GM08714 (cell line): ENCODE measurements around the gene SH2D3C.

ENCODE experiments used
- H3K4me3 ChIP-seq: fragments of 200-500 bp; sonication (Bioruptor generic); 2 replicates; pipeline ENCODE4 v1.5.1; 2014; ENCODE audit warnings: mild to moderate bottlenecking, low read length, inconsistent platforms
- ZNF274 ChIP-seq: IDR thresholded peaks from 2 replicates; pipeline ENCODE4 v1.6.1; 2012; ENCODE audit warnings: mild to moderate bottlenecking, low read depth, low read length

SH2D3C gene

GRCh38 chr9:127755061-127756060 lies 23.1 kb downstream of the SH2D3C start:
- no peak overlapping the region for H3K4me3 ChIP-seq
- TF ChIP-seq ZNF274: no peak

GRCh38 chr9:127754099-127755060 lies 24.1 kb downstream of the SH2D3C start:
- TF ChIP-seq ZNF274: no peak

GRCh38 chr9:127753622-127754021 lies 24.8 kb downstream of the SH2D3C start:
- H3K4me3 ChIP-seq: no peak overlapping the region
- TF ChIP-seq ZNF274: no peak

More at GRCh38 chr9:127754099-127755060, 24.1 kb downstream of the SH2D3C start:
- H3K4me3 ChIP-seq: no peak overlapping the region

GRCh38 chr9:127753148-127753547 lies 25.3 kb downstream of the SH2D3C start:
- no peak overlapping the region for H3K4me3 ChIP-seq
- TF ChIP-seq ZNF274: no peak

DNA sequence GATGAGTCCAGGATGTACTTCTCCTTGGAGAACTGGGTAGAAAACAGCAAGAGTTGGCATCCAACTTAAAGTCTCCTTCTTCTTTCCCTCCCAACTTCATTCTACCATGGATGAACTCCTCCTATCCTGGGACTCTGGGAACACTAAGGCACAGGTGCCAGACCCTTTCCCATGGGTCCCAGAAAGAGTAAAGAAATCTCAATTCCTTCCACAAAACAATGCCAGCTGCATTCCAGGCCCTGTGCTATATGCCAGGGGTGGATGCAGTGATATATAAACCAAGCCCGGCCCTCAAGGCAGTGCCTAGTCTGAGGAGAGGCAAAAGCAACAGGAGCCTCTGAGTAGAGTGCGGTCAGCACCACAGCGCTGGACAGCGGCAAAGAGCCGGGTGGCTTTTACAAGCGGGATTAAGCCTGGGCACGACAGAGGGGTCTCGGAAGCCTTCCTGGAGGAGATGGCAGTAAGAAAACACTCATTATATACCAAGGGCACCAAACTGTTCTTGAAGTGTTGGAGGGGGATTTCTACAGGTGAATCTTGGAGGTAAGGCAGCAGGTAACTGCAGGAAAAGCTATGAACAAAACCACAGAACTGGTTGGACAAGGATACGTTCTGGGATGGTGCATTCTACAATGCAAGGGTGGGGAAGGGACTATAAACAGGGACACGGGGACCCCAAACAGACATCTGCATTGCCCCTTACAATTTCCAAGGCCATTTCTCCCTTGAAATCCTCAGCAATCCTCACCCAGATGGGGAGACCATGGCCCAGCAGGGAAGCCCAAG lies 27.0 kb downstream of the SH2D3C start:
- no peak overlapping the region for H3K4me3 ChIP-seq

GRCh38 chr9:127749090-127749787 lies 29.2 kb downstream of the SH2D3C start:
- no peak overlapping the region for H3K4me3 ChIP-seq
- TF ChIP-seq ZNF274: no peak

More for the DNA sequence above, 27.0 kb downstream of the SH2D3C start:
- no peak for TF ChIP-seq ZNF274

DNA sequence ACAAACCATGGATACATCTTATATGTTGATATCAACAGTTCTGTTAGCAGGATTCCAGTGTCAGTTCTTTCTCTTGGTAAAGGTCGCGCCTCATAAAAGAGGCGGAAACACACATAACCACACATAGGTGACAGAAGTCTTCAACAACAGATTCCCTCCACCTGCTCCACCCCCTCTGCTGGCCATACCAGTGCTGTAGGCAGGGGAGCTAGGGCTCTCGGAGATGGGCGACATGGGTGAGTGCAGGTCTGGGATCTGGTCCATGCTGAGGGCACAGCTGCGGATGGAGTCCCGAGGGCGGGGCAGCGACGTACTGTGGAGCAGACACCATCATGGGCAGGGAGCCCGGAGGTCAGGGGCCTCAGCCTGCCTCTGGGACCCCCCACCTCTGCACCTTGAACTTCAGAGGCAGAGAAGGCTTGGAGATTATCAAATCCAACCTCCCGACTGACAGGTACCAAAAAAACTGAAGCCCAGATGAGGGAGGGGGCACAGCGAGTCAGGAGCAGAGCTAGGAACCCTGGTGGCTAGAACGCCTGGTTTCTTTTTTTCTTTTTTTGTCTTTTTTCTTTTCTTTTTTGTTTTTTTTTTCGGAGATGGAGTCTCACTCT lies 31.4 kb downstream of the SH2D3C start:
- no peak overlapping the region for H3K4me3 ChIP-seq
- TF ChIP-seq ZNF274: no peak

- H3K4me3 ChIP-seq: no peak overlapping the region
- no peak for TF ChIP-seq ZNF274
These were observed 33.9 kb downstream of the SH2D3C start for GRCh38 chr9:127744398-127745110.

GRCh38 chr9:127742435-127743088 lies 35.9 kb downstream of the SH2D3C start:
- H3K4me3 ChIP-seq: no peak overlapping the region
- no peak for TF ChIP-seq ZNF274

GRCh38 chr9:127741831-127742434 lies 36.5 kb downstream of the SH2D3C start:
- no peak for TF ChIP-seq ZNF274

More at GRCh38 chr9:127741831-127742434, 36.5 kb downstream of the SH2D3C start:
- H3K4me3 ChIP-seq: no peak overlapping the region
